Measurements from ENCODE around the gene ENGASE.
A peak's percentile ranks its signal among the peaks of the same experiment; 100 is the strongest.

ENGASE gene

GRCh38 chr17:79038545-79039135 lies 36.0 kb upstream of the ENGASE start:
- no peak for DNase-seq (ENCODE audit: low read depth in 2 of 2)

DNA sequence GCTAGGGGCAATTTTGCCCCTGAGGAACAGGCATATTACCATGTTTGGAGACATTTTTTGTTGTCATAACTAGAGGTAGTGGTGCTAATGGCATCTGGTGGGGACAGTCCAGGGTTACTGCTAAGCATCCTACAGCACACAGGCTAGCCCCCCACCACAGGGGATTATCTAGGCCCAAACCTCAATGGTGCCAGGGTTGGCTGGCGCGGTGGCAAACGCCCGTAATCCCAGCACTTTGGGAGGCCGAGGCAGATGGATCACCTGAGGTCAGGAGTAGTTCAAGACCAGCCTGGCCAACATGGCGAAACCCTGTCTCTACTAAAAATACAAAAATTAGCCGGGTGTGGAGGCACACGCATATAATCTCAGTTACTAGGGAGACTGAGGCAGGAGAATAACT lies 35.5 kb upstream of the ENGASE start:
- DNase-seq (ENCODE audit: low read depth in 2 of 2) = no peak

DNA sequence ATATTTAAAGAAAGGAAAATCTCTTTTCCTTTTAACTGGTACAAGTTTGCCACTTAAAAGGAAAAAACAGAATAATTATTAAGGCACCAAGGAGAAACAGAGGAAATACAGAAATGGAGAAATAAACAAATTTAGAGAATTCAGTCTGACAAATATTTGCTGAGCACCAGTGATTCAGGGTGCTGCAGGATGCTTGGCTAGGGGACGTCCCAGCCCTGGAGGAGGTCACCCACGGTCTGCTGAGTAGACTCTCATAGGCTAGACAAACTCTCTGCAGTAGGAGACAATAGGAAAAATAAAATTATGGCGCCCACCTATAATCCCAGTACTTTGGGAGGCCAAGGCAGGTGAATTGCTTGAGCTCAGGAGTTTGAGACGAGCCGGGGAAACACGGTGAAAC lies 34.7 kb upstream of the ENGASE start:
- no peak for DNase-seq (ENCODE audit: low read depth in 2 of 2)

DNA sequence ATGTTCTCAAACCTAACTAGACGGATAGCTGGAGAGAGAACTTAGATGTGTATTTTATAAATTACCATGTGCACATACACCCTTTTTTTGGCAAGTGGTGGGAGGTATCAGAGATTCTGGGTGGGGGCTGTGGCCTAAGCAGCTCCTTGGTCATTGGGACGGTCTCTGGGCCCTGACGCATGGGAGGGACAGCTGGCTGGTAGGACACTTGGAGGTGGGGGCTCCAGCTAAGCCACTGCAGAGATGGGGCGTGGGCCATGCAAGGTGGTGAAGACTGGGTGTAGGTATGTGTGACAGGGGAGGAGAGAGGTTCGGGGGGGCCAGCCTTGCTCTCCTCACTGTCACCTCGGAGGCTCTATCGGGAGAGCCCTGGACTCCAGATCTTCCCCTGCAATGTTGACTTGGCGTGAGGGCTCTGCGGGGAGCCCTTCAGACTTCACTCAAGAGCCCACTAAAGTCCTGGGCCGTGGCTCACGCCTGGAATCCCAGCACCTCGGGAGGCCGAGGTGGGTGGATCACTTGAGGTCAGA lies 33.5 kb upstream of the ENGASE start:
- no peak for DNase-seq (ENCODE audit: low read depth in 2 of 2)

- no peak for DNase-seq (ENCODE audit: low read depth in 2 of 2)
These were observed 32.8 kb upstream of the ENGASE start for GRCh38 chr17:79041723-79042420.

GRCh38 chr17:79042421-79043190 lies 32.0 kb upstream of the ENGASE start:
- DNase-seq (ENCODE audit: low read depth in 2 of 2) = peak; percentile 57 to 69

DNA sequence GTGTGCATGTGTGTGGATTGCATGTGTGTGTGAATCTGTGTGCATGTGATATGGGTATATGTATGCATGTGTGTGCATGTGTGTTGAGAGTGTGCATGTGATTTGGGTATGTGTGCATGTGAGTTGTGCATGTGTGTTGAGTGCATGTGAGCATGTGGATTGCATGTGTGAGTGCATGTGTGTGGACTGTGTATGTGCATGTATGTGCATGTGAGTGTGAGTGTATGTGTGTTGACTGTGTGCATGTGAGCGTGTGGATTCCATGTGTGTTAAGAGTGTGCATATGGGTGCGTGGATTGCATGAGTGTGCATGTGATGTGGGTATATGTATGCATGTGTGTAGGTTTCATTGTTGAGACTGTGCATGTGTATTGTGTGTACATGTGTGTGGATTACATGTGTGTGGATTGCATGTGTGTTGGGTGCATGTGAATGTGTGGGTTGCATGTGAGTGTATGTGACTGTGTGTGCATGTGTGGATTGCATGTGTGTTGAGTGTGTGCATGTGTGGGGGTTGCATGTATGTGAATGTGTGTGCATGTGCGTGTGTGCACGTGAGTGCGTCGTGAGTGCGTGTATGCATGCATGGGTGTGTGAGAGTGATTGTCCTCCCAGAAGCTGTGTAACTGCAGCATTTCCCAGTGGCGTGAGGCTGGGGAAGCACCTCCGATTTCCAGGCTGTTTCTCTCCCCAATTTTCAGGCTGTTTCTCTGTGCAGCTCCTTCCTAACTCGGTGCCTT lies 31.3 kb upstream of the ENGASE start:
- DNase-seq (ENCODE audit: low read depth in 2 of 2) = no peak

GRCh38 chr17:79043931-79044320 lies 30.7 kb upstream of the ENGASE start:
- no peak for DNase-seq (ENCODE audit: low read depth in 2 of 2)

DNA sequence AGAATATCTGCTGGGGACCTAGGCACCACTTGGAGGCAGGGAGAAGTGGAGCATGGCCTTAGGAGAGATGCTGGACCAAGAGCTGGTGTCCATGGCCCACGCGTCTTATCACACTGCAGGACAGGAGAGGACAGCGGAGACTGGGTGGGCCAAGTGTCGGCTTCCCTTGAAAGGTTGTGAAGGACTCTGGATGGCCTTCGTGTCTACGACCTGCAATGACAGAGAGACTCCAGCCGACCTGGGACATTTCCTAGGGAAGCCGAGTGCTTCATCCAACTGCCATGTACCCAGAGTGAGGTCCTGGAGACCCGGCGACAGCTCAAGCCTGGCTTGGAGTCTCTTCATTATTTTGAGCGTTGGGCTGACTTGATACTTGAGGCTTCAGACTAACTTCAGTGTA lies 30.2 kb upstream of the ENGASE start:
- DNase-seq (ENCODE audit: low read depth in 2 of 2) = no peak

- no peak for DNase-seq (ENCODE audit: low read depth in 2 of 2)
These were observed 29.5 kb upstream of the ENGASE start for GRCh38 chr17:79045001-79045729.

GRCh38 chr17:79045842-79046196 lies 28.8 kb upstream of the ENGASE start:
- DNase-seq (ENCODE audit: low read depth in 2 of 2) = peak; percentile 39 to 62

DNA sequence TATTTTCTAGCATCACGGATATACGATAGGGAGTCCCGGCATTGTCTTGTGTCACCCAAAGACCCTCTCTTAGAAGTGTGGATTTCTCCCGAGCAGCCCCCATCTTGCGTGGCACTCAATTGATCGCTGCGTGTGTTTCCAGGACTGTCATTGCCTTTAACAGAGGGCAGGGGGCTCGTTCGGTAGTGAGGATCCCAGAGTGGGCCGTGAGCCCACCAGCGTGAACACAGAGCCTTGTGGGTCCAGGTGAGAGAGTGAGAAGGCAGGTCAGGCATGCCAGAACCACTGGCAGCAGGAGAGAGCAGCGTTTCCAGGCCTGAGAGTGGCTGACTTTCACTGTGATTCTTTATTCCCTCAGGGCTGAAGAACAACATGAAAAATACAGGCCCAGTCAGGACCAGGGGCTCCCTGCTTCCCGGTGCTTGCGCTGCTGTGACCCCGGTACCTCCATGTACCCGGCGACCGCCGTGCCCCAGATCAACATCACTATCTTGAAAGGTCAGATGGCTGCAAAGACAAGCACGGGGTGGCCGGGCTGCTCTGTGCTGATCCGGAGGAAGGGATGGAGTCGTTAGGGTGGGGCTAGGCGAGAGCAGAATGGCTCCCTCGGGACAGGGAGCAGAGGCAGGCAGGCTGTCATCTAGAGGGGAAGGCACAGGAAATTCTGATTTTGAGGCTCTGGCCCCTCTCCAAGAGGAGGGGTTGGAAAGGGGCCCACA lies 28.3 kb upstream of the ENGASE start:
- no peak for DNase-seq (ENCODE audit: low read depth in 2 of 2)

DNA sequence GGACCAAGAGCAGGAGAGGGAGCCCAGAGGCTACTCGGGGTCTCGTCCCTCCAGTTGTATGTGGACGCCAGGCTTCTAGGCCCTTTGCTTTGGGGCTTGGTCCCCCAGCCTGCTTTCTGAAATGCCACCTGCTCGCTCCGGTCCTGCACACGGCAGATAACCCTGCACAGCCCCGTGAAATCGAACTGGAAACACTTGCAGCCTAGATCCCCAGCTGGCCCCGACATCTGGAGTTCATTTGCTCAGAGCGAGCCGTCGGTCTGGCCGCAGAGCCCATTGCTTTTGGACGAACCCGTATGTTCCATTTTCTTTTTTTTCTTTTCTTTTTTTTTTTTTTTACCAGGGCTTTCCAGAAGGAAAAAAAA lies 27.7 kb upstream of the ENGASE start:
- DNase-seq (ENCODE audit: low read depth in 2 of 2) = no peak

DNA sequence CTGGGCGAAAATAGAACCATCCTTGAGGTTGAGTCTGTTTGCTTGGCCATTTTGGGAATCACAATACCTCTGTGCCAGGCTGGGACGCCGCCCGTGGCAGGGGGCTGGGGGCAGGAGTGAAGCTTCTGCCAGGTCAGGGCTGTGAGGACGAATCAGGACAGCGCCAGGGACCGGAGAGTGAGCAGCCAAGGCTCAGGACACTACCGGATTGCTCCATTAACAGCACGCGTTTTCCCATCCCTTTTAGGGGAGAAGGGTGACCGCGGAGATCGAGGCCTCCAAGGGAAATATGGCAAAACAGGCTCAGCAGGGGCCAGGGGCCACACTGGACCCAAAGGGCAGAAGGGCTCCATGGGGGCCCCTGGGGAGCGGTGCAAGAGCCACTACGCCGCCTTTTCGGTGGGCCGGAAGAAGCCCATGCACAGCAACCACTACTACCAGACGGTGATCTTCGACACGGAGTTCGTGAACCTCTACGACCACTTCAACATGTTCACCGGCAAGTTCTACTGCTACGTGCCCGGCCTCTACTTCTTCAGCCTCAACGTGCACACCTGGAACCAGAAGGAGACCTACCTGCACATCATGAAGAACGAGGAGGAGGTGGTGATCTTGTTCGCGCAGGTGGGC lies 27.2 kb upstream of the ENGASE start:
- no peak for DNase-seq (ENCODE audit: low read depth in 2 of 2)

DNA sequence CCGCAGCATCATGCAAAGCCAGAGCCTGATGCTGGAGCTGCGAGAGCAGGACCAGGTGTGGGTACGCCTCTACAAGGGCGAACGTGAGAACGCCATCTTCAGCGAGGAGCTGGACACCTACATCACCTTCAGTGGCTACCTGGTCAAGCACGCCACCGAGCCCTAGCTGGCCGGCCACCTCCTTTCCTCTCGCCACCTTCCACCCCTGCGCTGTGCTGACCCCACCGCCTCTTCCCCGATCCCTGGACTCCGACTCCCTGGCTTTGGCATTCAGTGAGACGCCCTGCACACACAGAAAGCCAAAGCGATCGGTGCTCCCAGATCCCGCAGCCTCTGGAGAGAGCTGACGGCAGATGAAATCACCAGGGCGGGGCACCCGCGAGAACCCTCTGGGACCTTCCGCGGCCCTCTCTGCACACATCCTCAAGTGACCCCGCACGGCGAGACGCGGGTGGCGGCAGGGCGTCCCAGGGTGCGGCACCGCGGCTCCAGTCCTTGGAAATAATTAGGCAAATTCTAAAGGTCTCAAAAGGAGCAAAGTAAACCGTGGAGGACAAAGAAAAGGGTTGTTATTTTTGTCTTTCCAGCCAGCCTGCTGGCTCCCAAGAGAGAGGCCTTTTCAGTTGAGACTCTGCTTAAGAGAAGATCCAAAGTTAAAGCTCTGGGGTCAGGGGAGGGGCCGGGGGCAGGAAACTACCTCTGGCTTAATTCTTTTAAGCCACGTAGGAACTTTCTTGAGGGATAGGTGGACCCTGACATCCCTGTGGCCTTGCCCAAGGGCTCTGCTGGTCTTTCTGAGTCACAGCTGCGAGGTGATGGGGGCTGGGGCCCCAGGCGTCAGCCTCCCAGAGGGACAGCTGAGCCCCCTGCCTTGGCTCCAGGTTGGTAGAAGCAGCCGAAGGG lies 26.4 kb upstream of the ENGASE start:
- DNase-seq (ENCODE audit: low read depth in 2 of 2) = no peak

DNA sequence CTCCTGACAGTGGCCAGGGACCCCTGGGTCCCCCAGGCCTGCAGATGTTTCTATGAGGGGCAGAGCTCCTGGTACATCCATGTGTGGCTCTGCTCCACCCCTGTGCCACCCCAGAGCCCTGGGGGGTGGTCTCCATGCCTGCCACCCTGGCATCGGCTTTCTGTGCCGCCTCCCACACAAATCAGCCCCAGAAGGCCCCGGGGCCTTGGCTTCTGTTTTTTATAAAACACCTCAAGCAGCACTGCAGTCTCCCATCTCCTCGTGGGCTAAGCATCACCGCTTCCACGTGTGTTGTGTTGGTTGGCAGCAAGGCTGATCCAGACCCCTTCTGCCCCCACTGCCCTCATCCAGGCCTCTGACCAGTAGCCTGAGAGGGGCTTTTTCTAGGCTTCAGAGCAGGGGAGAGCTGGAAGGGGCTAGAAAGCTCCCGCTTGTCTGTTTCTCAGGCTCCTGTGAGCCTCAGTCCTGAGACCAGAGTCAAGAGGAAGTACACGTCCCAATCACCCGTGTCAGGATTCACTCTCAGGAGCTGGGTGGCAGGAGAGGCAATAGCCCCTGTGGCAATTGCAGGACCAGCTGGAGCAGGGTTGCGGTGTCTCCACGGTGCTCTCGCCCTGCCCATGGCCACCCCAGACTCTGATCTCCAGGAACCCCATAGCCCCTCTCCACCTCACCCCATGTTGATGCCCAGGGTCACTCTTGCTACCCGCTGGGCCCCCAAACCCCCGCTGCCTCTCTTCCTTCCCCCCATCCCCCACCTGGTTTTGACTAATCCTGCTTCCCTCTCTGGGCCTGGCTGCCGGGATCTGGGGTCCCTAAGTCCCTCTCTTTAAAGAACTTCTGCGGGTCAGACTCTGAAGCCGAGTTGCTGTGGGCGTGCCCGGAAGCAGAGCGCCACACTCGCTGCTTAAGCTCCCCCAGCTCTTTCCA lies 25.5 kb upstream of the ENGASE start:
- no peak for DNase-seq (ENCODE audit: low read depth in 2 of 2)

DNA sequence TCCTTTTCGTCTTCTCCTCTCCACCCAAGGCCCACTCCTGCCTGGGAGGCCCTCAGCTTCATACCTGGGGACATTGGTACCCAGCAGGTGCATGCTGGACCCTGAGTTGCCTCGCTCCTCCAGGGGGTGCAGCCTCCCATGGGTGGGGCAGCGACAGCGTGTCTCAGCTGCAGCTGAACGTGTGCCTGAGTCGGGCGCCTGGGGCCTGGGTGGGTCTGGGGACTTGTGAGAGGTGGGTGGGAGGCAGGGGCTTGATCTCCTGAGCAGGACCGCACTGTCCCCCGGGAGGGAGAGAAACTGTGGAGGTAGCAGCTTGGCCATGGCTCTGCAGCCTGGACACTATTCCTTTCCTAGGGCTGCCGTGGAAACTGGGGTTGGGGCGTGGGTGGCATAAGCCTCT lies 24.8 kb upstream of the ENGASE start:
- no peak for DNase-seq (ENCODE audit: low read depth in 2 of 2)

DNA sequence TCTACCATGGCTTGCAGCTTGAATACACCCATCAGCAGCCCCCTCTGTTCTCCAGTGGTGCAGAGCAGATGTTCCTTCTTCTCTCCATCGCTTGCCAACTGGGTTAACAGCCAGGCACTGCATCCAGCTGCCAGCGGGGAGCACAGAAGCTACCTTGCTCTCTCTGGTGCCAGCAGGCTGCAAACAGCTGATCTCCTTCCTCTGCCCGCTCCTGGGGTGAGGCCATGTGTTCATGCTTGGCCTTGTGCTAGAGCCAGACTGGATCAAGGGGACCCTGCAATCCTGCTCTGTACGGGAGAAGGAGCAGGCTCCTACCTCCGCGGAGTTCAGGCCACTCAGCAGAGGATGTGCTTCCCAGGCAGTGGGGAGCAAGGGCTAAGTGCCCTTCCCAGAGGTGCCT lies 24.1 kb upstream of the ENGASE start:
- no peak for DNase-seq (ENCODE audit: low read depth in 2 of 2)

Data from activated CD4-positive, alpha-beta T cell treated with anti-CD3 and anti-CD28 coated beads for 24 hours (primary cell).